HepG2 (cell line): ENCODE measurements around the gene TMCC2. TPM values are rescaled to one million over a fixed set of nuclear protein-coding genes. Genes with fewer than 3 reads are reported as not detected.

ENCODE experiments used
- CBX5 ChIP-seq: sonication (generic); formaldehyde crosslinking; IDR thresholded peaks from 2 replicates; pipeline ENCODE4 v1.4.0; 2020; ENCODE audit warnings: missing genetic modification reagents, borderline replicate concordance
- CREB3 ChIP-seq: sonication (generic); formaldehyde crosslinking; IDR thresholded peaks from 2 replicates; pipeline ENCODE4 v1.5.0; 2020; ENCODE audit warnings: missing genetic modification reagents
- CTCF ChIP-seq: sonication (generic); formaldehyde crosslinking; IDR thresholded peaks from 2 replicates; pipeline ENCODE4 v1.5.0; 2020; ENCODE audit warnings: mild to moderate bottlenecking, missing genetic modification reagents, moderate library complexity
- FOSL1 ChIP-seq: sonication (generic); formaldehyde crosslinking; IDR thresholded peaks from 2 replicates; pipeline ENCODE4 v1.9.0; 2021; ENCODE audit warnings: missing genetic modification reagents, borderline replicate concordance
- HNF4G ChIP-seq, 2 experiments: sonication (generic) in 1 of 2; formaldehyde crosslinking in 1 of 2; IDR thresholded peaks; 2 replicates each; pipeline versions ENCODE4 v1.4.0 to v1.6.1; 2011 to 2020; ENCODE audit warnings: borderline replicate concordance in 2 of 2, low read depth in 2 of 2, mild to moderate bottlenecking in 2 of 2, low read length in 1 of 2, missing genetic modification reagents in 1 of 2, moderate library complexity in 1 of 2
- KMT2B ChIP-seq: IDR thresholded peaks from 2 replicates; pipeline ENCODE4 v1.6.1; 2016; ENCODE audit warnings: missing genetic modification reagents, missing compliant biosample characterization
- MEIS1 ChIP-seq: sonication (generic); formaldehyde crosslinking; IDR thresholded peaks from 2 replicates; pipeline ENCODE4 v1.9.0; 2021; ENCODE audit warnings: mild to moderate bottlenecking, missing genetic modification reagents, moderate library complexity, borderline replicate concordance
- MLX ChIP-seq: IDR thresholded peaks from 2 replicates; pipeline ENCODE4 v1.6.1; 2016
- MTA3 ChIP-seq: sonication (generic); formaldehyde crosslinking; IDR thresholded peaks from 2 replicates; pipeline ENCODE4 v1.4.0; 2020; ENCODE audit warnings: missing genetic modification reagents
- MTF1 ChIP-seq: sonication (generic); formaldehyde crosslinking; IDR thresholded peaks from 2 replicates; pipeline ENCODE4 v1.5.0; 2020; ENCODE audit warnings: missing genetic modification reagents
- NCOR1 ChIP-seq: fragments of 200-600 bp; sonication (generic); IDR thresholded peaks from 2 replicates; pipeline ENCODE4 v1.7.0; 2017; ENCODE audit warnings: antibody characterized with exemption, low read length, borderline replicate concordance
- NR0B2 ChIP-seq: sonication (generic); formaldehyde crosslinking; IDR thresholded peaks from 2 replicates; pipeline ENCODE4 v1.4.0; 2020; ENCODE audit warnings: mild to moderate bottlenecking, missing genetic modification reagents
- PPARG ChIP-seq: conservative IDR thresholded peaks from 2 replicates; pipeline ENCODE4 v1.6.1; 2016; ENCODE audit warnings: missing biosample characterization, missing genetic modification reagents
- TOPORS ChIP-seq: sonication (generic); formaldehyde crosslinking; IDR thresholded peaks from 2 replicates; pipeline ENCODE4 v1.8.0; 2023; ENCODE audit warnings: mild to moderate bottlenecking, missing genetic modification reagents
- U2AF1 ChIP-seq: fragments of 200-400 bp; formaldehyde crosslinking; optimal IDR thresholded peaks from 2 replicates; pipeline ENCODE3; 2017; ENCODE audit warnings: mild to moderate bottlenecking, low read depth, low read length
- ZEB1 ChIP-seq: IDR thresholded peaks from 2 replicates; pipeline ENCODE4 v1.6.1; 2012; ENCODE audit warnings: mild to moderate bottlenecking, low read depth, inconsistent platforms; ENCODE audit not compliant: insufficient replicate concordance
- ZNF543 ChIP-seq: sonication (generic); formaldehyde crosslinking; IDR thresholded peaks from 2 replicates; pipeline ENCODE4 v1.4.0; 2020; ENCODE audit warnings: mild to moderate bottlenecking, missing genetic modification reagents
- ZNF674 ChIP-seq: sonication (generic); formaldehyde crosslinking; IDR thresholded peaks from 2 replicates; pipeline ENCODE4 v1.5.0; 2020; ENCODE audit warnings: low read depth, mild to moderate bottlenecking, missing genetic modification reagents
- ZNF772 ChIP-seq: sonication (generic); formaldehyde crosslinking; IDR thresholded peaks from 2 replicates; pipeline ENCODE4 v1.5.0; 2020; ENCODE audit warnings: mild to moderate bottlenecking, missing genetic modification reagents
- ZSCAN12 ChIP-seq: sonication (generic); formaldehyde crosslinking; IDR thresholded peaks from 2 replicates; pipeline ENCODE4 v1.9.0; 2021; ENCODE audit warnings: mild to moderate bottlenecking, missing genetic modification reagents
- ZSCAN5A ChIP-seq: sonication (generic); formaldehyde crosslinking; IDR thresholded peaks from 2 replicates; pipeline ENCODE4 v1.8.0; 2022; ENCODE audit warnings: mild to moderate bottlenecking, missing genetic modification reagents, borderline replicate concordance
- polyA plus RNA-seq, 8 experiments: library from polyadenylated mRNA; depleted of rRNA in 3 of 8; stranded (reverse) in 7 of 8; unstranded in 1 of 8; fragments of >200 nt; fragmentation: Illumina TruSeq in 4 of 8; extraction: Trizol in 4 of 8; gene quantifications; 2 replicates each; pipeline versions ENCODE4 v1.2.1 to v1.2.3, GENCODE V29; 2011 to 2016; ENCODE audit warnings: low read depth in 4 of 8, missing spikeins in 1 of 8, mixed read lengths in 1 of 8; ENCODE audit not compliant: insufficient read depth in 1 of 8
- total RNA-seq, 5 experiments: library from RNA; depleted of rRNA; stranded (reverse); fragments of >200 nt; fragmentation: Illumina TruSeq; extraction: Trizol; gene quantifications; 2 replicates each; pipeline ENCODE4 v1.2.3, GENCODE V29; 2016; ENCODE audit warnings: low read depth in 1 of 5
- TF ChIP-seq, protein P1 (sequence below): sonication (generic); formaldehyde crosslinking; IDR thresholded peaks from 2 replicates; pipeline ENCODE4 v1.8.0; 2022; ENCODE audit warnings: missing genetic modification reagents, mild to moderate bottlenecking, borderline replicate concordance

Gene TMCC2
- total and polyA plus RNA-seq, 2 of the 13 experiments (the other 11 are each of a cell fraction or from before 2014, with no cell fraction given), result 0.12 to 0.24 TPM

DNA sequence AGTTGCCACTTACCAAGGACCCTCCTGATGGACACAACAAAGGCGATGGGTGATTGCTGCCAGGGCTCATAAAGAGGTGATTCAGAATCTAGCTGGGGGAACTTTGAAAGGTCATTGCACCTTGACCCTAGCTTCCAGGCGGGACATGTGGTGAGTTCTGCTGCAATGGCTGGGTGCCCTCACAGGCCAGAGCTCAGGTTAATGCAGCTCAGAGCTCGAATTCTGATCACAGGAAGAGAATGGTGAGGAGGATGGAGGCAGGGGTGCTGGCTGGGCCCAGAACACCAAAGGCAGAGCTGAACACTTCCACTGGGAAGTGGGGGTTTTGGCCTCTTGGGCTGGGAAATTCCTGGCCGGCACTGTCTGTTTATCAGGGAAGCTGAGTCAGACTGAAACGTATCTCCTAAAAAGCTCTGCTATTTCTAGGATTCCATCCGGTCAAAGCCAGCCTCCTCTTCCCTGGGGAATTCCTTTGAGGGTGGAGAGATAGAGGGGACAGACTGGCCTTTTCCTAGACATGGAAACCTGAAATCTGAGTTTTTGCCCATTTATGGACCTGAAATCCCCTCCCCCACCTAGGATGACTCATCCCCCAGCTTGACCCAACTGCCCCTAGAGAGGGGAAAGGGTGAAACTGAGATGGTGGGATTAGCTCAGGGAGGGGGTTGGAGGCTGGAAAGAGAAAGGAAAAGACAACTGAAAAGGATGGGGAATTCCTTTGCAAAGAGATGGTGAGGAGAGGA lies 66.6 kb downstream of the TMCC2 start (continued):
- TF ChIP-seq HNF4G (IDR thresholded peaks at IDR 0.05; ENCODE audit: borderline replicate concordance, low read depth, low read length) (peak; percentile 67; the same call in 1 of the 2 replicates), HNF4G (CRISPR knock-in tag; IDR thresholded peaks at IDR 0.05; ENCODE audit: borderline replicate concordance, low read depth) (no peak; the same call in 1 of the 2 replicates), KMT2B (no peak), TOPORS (CRISPR knock-in tag) (no peak), CREB3 (CRISPR knock-in tag) (no peak), U2AF1 (no peak), ZEB1 (peak; percentile 9), ZSCAN5A (no peak), MLX (no peak), FOSL1 (peak; percentile 94), NCOR1 (peak; percentile 71; the same call in 1 of the 2 replicates), NR0B2 (CRISPR knock-in tag) (no peak), CBX5 (peak; percentile 9; the same call in 1 of the 2 replicates), MTA3 (CRISPR knock-in tag) (no peak), CTCF (CRISPR knock-in tag) (peak; percentile 18; the same call in 1 of the 2 replicates), ZNF543 (CRISPR knock-in tag) (peak; percentile 65; the same call in 1 of the 2 replicates), ZNF674 (no peak), PPARG (0 out of 2 replicates have a peak, but pooled peaks have one; percentile 14), ZNF772 (CRISPR knock-in tag) (no peak), ZSCAN12 (CRISPR knock-in tag) (no peak), MTF1 (no peak), MEIS1 (no peak)
- TF ChIP-seq, protein P1, sequence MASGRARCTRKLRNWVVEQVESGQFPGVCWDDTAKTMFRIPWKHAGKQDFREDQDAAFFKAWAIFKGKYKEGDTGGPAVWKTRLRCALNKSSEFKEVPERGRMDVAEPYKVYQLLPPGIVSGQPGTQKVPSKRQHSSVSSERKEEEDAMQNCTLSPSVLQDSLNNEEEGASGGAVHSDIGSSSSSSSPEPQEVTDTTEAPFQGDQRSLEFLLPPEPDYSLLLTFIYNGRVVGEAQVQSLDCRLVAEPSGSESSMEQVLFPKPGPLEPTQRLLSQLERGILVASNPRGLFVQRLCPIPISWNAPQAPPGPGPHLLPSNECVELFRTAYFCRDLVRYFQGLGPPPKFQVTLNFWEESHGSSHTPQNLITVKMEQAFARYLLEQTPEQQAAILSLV (CRISPR knock-in tag), result no peak
